Vagina (tissue), 2 donors: Measurements from ENCODE around the gene TUBB1. TPM values are rescaled to one million over a fixed set of nuclear protein-coding genes. Genes with fewer than 3 reads are reported as not detected.

ENCODE experiments used
- DNase-seq, 2 donors: peaks; one replicate each; pipeline ENCODE4 v3.0.0-alpha.2; 2017; ENCODE audit errors: extremely low spot score in 2 of 2
- H3K27ac ChIP-seq: fragments of 200-600 bp; sonication (generic); one replicate; pipeline ENCODE4 v1.5.1; 2019
- H3K27me3 ChIP-seq: fragments of 200-600 bp; sonication (generic); one replicate; pipeline ENCODE4 v1.5.1; 2019
- H3K36me3 ChIP-seq, 2 donors: fragments of 200-600 bp; sonication (generic); one replicate each; pipeline ENCODE4 v1.5.1; 2017 to 2019
- H3K4me1 ChIP-seq: fragments of 200-600 bp; sonication (generic); one replicate; pipeline ENCODE4 v1.5.1; 2019
- H3K4me3 ChIP-seq, 2 donors: fragments of 200-600 bp; sonication (generic); 1 replicate in 1 of 2; 2 replicates in 1 of 2; pipeline ENCODE4 v1.5.1; 2016 to 2019
- H3K9me3 ChIP-seq: fragments of 200-600 bp; sonication (generic); one replicate; pipeline ENCODE4 v1.5.1; 2019
- CTCF ChIP-seq, 3 experiments: fragments of 450-650 bp in 2 of 3; fragments of 200-600 bp in 1 of 3; sonication (generic) in 1 of 3; IDR thresholded peaks; one replicate each; pipeline ENCODE4 v1.5.1; 2017 to 2019; ENCODE audit warnings: antibody characterized with exemption in 3 of 3, mild to moderate bottlenecking in 2 of 3, moderate library complexity in 2 of 3
- POLR2A ChIP-seq, 2 donors: fragments of 450-650 bp; IDR thresholded peaks; one replicate each; pipeline ENCODE4 v1.6.1; 2017; ENCODE audit warnings: antibody characterized with exemption in 2 of 2, mild to moderate bottlenecking in 2 of 2, moderate library complexity in 2 of 2
- POLR2AphosphoS5 ChIP-seq, 2 donors: sonication (generic); formaldehyde crosslinking; IDR thresholded peaks; one replicate each; pipeline ENCODE4 v1.9.0; 2017; ENCODE audit warnings: antibody characterized with exemption in 2 of 2, mild to moderate bottlenecking in 2 of 2, low read depth in 1 of 2; ENCODE audit not compliant: insufficient read depth in 1 of 2
- intact Hi-C: fragments of 100-400 bp; cut with DNase I; formaldehyde crosslinking; loops from one replicate; pipeline ENCODE4 v1.15.1; 2023
- total RNA-seq: library from RNA; depleted of rRNA; stranded (reverse); fragments of >200 nt; gene quantifications from one replicate; pipeline ENCODE4 v1.2.3, GENCODE V29; 2016

TUBB1 gene
- total RNA-seq, 1 donor from 2014 or later = not detected

GRCh38 chr20:59024111-59024530, 4.9 kb downstream of the TUBB1 start:
- DNase-seq = no peak
- Histone ChIP-seq H3K4me3 (no peak overlapping the region), H3K27me3 (no peaks in the 10 kb centered on the region), H3K9me3 (no peaks in the 10 kb centered on the region), H3K27ac (no peak overlapping the region), H3K36me3 (peaks cover 0 to 45% of the 10 kb centered on the region in 2 donors), H3K4me1 (peaks cover 26% of the 10 kb centered on the region)
- intact Hi-C loops = no loop called here
- TF ChIP-seq POLR2AphosphoS5 (IDR thresholded peaks at IDR 0.05; ENCODE audit: insufficient read depth in 1 of 2, low read depth in 1 of 2) = no peak
- TF ChIP-seq CTCF (IDR thresholded peaks at IDR 0.05) = no peak
- TF ChIP-seq POLR2A (IDR thresholded peaks at IDR 0.05) = no peak

GRCh38 chr20:59025086-59025485, 5.9 kb downstream of the TUBB1 start:
- Histone ChIP-seq H3K27ac (no peak overlapping the region), H3K4me1 (peaks cover 35% of the 10 kb centered on the region), H3K4me3 (no peak overlapping the region), H3K27me3 (no peaks in the 10 kb centered on the region), H3K9me3 (no peaks in the 10 kb centered on the region), H3K36me3 (peaks cover 0 to 54% of the 10 kb centered on the region in 2 donors)
- no peak for DNase-seq
- intact Hi-C loops = no loop called here
- TF ChIP-seq POLR2AphosphoS5 (IDR thresholded peaks at IDR 0.05; ENCODE audit: insufficient read depth in 1 of 2, low read depth in 1 of 2) (no peak), POLR2A (IDR thresholded peaks at IDR 0.05) (no peak), CTCF (IDR thresholded peaks at IDR 0.05) (no peak)

GRCh38 chr20:59025511-59025910, 6.3 kb downstream of the TUBB1 start:
- TF ChIP-seq POLR2A (IDR thresholded peaks at IDR 0.05) (no peak), CTCF (IDR thresholded peaks at IDR 0.05) (no peak), POLR2AphosphoS5 (IDR thresholded peaks at IDR 0.05; ENCODE audit: insufficient read depth in 1 of 2, low read depth in 1 of 2) (no peak)
- Histone ChIP-seq H3K36me3 (peaks cover 0 to 58% of the 10 kb centered on the region in 2 donors), H3K4me3 (no peak overlapping the region), H3K27ac (no peak overlapping the region), H3K4me1 (peaks cover 40% of the 10 kb centered on the region), H3K9me3 (no peaks in the 10 kb centered on the region), H3K27me3 (no peaks in the 10 kb centered on the region)
- intact Hi-C loops = no loop called here
- DNase-seq = no peak

GRCh38 chr20:59026904-59027740, 7.9 kb downstream of the TUBB1 start:
- peaks cover 0 to 58% of the 10 kb centered on the region in 2 donors for H3K36me3 ChIP-seq
- H3K4me3 ChIP-seq = no peak overlapping the region
- no peak for DNase-seq
- H3K4me1 ChIP-seq = peaks cover 49% of the 10 kb centered on the region
- H3K9me3 ChIP-seq = no peaks in the 10 kb centered on the region
- H3K27me3 ChIP-seq = no peaks in the 10 kb centered on the region
- H3K27ac ChIP-seq = no peak overlapping the region
- intact Hi-C loops = no loop called here
- no peak for TF ChIP-seq POLR2AphosphoS5 (IDR thresholded peaks at IDR 0.05; ENCODE audit: insufficient read depth in 1 of 2, low read depth in 1 of 2)
- TF ChIP-seq CTCF (IDR thresholded peaks at IDR 0.05) = no peak
- no peak for TF ChIP-seq POLR2A (IDR thresholded peaks at IDR 0.05)

- no peak for TF ChIP-seq POLR2AphosphoS5 (IDR thresholded peaks at IDR 0.05; ENCODE audit: insufficient read depth in 1 of 2, low read depth in 1 of 2)
- TF ChIP-seq CTCF (IDR thresholded peaks at IDR 0.05) = no peak
- TF ChIP-seq POLR2A (IDR thresholded peaks at IDR 0.05) = no peak
- intact Hi-C loops = no loop called here
- Histone ChIP-seq H3K36me3 (peaks cover 0 to 54% of the 10 kb centered on the region in 2 donors), H3K27me3 (no peaks in the 10 kb centered on the region), H3K4me1 (peaks cover 51% of the 10 kb centered on the region), H3K4me3 (no peak overlapping the region), H3K9me3 (no peaks in the 10 kb centered on the region), H3K27ac (no peak overlapping the region)
- no peak for DNase-seq
Measured at GRCh38 chr20:59027741-59028320, 8.6 kb downstream of the TUBB1 start.
